GF-D8 (cell line): ENCODE results near the gene RTN4RL1.

Experiments
- DNase-seq: peaks from one replicate; lab custom pipeline; 2025; lab: John Stamatoyannopoulos, UW

RTN4RL1 gene

DNA sequence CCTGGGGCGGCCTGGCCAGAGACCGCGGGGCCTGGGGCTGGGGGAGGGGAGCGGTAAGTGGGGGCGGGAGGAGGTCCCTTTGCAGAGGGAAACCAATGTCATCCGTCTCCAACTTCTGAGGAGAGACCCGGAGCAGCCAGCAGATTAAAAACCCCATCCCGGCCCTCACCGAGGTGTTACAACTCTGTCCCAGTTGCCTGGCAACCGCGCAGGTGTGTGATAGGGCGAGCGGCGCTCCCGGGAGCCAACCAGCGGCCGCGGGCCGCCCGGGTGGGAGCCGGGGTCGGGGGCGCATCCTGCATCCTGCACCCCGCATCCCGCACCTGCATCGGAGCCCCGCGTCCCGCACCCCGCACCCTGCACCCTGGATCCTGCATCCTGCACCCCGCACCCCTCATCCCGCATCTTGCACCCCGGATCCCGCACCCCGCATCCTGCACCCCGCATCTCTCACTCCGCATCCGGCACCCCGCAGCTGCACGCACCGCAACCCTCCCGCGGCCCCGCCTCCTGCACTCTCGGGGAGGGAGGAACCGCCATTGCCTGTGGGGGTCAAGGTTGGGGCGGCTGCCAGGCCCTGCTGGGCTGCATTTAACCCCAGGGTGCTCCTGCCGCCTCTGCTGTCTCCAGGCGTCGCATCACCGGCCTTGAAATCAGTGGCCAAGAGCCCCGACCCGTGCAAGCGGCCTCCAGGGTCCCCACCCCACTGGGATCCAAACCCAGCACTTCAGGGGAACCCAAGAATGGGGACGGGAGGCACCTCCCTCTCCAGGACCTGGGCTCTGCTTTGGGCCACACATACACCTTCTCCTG lies 47.3 kb downstream of the RTN4RL1 start:
- no peak for DNase-seq

DNA sequence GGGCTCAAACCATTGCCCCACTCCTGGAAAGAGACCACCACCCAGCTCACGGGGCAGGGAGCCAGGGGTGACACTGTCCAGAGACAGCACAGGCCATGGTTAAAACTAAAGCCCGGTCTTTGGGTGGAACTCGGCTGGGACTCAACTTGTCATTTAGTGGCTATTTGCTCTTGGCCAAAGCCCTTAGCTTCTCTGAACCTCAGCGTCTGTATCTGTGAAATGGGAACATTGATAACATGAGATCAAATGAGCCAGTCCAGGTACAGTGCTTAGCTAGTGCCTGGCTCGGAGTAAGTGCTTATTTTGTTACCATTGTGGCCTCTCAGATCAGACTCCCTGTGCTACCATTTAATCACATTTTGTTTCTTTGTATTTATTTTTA lies 48.5 kb downstream of the RTN4RL1 start:
- no peak for DNase-seq

DNA sequence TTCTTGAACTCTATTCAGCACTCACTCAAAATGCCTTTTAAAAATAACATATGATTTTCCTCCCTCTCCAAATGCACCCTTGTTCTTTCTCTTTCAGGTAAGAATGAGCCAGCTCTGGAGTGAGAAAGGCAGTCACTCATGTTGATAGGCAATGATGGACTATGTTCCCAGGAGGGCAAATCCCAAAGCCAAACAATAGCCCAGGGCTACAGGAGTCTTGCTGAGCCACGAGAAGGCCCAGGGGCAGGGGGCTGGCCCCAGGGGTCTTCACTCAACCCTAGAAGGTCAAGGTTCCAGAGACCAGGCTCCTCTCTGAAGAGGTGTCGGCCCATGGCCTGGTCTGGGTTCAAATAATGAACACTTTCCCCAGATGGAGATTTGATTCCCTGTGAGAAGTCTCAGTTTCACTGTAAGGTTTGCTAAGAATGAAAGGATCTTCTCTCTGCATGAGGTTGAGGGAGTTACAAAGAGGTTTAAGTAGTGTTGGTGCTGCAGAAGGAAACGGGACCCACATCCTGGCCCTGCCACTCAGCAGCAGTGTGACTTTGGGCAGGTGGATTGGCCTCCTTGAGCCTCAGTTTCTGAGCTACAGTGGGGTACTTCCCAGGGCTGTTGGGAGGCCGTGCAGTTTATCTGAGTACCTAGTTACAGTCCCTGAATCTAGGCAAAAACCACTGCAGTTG lies 49.0 kb downstream of the RTN4RL1 start:
- no peak for DNase-seq

DNA sequence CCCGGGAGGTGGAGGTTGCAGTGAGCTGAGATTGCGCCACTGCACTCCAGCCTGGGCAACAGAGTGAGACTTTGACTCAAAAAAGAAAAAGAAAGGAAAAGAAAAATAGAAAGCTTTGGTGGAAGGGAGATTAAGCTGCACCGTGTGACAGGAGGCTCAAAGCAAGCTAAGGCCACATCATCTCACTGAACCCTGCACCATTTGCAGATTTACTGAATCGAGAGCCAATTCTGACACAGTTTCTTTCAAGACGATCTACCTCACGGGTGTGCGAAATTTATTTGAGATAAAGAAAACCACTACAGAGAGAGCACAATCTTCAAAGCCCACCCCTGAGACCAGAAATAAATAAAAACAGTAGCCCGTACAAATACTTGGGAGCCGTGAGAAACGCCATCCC lies 49.6 kb downstream of the RTN4RL1 start:
- no peak for DNase-seq

DNA sequence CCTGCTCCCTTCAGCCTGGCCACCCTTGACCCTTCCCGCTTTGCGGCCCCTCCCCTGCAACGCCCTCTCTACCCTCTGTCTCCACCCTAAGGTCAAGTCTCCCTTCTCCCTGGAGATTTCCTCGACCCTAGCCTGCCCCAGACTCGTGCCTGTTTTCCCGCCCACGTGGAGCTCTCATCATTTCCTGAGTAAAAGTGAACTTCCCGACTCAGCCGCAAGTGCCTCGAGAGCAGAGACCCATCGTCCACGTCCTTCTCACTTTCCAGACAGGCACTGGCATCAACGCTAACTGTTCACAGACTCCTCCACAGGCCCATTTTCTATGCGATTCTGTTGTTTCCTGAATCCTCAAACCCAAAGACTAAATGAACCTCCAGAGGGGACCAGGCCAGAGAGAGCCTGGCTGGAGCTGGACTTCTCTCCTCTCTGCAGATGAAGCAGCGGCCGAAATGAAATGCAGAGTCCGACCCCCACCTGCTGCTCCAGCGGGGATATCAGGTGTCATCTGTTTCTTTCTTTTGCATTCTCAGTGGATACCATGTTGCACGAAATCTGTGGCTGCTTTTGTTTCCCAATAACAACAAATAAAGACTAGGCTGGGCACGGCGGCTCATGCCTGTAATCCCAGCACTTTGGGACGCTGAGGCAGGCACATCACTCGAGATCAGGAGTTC lies 52.5 kb downstream of the RTN4RL1 start:
- DNase-seq, result no peak

DNA sequence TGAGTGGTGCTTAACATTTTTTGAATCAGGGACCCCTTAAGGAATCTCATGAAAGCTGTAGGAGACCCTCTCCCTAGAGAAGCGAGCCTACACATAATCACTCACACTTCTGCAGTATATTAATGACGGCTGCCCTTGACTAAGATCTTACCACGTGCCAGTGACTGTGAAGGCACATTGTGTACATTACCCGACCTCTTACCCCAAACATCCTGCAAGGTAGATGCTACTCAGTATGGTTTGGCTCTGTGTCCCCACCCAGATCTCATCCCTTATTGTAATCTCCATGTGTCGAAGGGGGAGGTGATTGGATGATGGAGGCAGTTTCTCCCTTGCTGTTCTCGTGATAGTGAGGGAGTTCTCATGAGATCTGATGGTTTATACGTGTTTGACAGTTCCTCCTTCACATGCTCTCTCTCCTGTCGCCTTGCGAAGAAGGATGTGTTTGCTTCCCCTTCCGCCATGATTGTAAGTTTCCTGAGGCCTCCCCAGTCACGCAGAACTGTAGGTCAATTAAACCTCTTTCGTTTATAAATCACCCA lies 54.2 kb downstream of the RTN4RL1 start:
- DNase-seq, result no peak

DNA sequence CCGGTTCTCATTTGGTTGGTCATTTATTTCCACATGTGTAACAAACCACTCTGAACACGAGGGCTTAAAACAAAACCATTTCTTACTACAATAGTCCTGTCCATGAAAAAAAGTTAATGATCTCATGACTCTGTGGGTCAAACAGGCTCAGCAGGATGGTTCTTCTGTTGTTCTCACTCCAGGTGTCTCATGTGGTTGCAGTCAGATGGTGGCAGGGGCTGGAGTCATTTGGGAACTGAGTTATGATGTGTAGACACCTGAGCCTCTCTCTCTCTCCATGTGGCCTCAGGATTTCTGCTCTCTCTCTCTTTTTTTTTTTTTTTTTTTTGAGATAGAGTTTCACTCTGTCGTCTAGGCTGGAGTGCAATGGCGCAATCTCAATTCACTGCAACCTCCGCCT lies 55.4 kb downstream of the RTN4RL1 start:
- DNase-seq, result no peak

DNA sequence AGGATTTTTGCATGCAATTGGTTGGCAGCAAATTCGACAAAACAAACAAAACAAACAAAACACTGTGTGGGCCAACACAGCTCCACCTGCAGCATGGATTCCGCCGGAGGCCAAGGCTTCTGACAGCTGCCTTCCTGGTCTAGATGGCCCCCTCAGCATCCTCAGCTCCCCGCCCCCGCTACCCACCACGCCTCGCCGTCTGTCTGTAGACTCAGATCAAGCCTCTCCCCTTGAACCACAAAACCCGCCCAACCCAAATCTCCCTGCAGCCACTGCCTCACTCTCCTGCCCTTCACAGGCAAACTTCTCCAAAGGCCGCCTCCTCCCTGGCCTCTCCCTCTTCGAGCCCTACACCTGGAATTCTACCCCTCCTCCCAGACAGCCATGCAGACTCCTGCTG lies 57.9 kb downstream of the RTN4RL1 start:
- no peak for DNase-seq

DNA sequence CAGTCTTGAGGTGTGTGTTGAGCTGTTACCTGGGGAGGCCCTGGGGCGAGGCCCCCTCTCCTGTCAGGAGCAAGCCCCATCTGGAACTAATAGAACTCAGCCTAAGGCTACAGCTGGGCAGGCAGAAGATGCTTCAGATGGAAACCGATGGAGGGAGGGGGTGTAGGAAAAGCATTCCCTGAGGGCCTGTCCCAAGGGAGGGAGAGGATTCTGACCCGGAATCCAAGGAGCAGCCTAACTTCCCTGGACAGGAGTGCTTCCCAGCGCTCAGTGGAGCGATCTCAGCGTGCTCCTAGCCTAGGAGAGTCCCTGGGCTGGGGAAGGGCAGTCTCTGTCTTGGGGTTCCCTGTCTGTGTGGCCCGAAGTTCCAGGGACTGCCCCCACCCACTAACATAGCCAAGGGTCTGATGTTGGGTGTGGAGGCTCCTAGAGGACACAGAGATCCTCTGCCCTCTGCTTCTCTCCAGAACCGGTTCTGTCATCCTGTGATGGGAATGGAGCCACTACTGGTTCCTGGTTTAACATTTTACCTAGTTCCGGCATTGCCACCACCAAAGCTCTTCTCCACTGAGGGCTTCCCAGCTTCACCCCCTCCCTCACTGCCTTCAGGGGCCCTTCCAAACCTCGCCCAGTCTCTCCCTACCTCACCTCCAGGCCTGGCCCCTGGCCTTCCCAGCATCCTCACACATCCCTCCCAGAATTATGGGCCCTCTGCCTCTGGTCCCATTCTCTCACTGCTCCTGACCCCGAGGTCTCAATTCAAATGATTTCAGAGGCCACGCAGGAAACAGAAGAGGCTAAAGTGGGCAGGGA lies 58.7 kb downstream of the RTN4RL1 start:
- no peak for DNase-seq

DNA sequence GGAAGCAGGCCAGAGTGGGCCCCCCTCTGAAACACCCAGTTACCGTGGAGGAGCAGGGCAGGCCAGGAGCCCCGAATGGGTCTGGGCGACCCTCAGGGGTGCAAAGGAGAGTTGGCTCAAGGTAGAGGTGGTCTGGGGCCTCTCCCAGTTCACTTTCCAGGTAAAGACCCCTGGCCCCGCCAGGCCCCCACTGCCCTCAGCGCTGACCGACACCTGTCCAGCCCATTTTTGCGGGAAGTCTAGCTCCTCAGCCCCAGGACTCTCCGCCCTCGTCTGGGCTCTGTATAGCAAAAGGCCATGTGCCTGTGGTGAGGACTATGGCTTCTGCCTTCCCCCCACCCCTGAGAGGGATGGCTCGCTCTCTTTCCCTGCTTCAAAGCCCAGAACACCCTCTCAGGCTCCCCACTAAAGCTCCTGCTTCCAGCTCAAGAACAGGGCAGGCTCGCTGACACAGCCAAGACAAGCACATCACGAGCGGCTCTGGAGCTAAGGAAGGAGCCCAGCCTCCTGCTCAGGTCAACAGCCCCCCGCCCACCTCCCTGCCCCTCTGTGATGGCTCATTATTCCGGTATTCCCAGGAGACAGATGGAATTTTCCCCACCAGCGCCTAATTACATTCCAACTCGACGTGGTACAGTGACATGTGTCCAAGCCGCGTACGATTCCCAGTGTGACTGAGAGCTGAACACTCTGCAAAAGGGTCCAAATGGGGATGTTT lies 59.4 kb downstream of the RTN4RL1 start:
- no peak for DNase-seq

DNA sequence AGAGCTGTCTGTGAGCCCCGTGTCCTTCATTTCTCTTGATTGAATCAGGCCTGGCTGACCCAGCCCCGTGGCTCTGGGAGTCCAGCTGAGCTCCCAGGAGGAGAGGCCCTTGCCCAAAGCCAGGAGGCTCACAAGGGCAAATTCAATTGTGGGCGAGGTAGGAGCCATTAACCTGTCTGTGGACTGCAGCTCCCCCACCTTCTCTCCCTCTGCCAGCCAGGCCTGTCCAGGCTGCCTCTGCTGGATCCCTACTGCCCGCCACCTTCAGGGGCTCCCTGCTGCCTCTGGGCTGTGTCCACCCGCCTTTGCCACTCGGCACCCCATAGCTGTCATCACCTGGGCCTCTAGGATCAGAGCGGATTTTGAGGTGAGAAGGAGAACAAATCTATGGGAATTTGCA lies 61.9 kb downstream of the RTN4RL1 start:
- DNase-seq, result no peak

DNA sequence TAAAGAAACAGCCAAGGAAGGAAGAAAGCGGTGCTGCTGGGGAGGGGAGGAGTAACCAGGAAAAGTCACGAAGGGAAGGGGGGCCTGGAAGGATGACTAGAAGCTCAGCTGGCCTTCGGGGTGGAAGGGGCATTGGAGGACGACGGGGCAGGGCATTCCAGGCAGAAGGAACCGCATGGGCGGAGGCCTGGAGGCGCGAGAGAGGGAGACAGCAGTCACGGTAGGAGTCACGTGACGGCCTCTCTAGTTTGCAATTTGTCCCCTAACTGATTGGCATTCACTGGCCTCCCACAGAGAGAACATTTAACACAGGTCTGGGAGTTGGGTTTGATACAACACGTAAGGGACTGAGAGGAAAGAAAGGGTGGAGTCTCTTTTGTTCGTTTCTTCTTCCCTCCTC lies 63.9 kb downstream of the RTN4RL1 start:
- no peak for DNase-seq

DNA sequence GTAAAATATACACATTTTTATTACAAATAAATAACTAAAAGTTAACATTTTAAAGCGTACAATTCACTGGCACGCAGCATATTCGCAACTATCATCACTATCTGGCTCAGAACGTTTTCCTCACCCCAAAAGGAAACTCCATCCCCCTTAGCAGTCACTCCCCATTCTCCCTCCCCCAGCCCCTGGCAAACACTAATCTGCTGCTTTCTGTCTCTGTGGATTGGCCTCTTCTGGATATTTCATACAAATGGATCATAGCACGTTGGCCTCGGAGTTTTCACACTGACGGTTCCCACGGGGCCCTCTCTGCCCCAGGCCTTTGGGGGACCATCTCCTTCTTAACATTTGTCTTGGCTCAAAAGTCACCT lies 64.6 kb downstream of the RTN4RL1 start:
- DNase-seq, result no peak

DNA sequence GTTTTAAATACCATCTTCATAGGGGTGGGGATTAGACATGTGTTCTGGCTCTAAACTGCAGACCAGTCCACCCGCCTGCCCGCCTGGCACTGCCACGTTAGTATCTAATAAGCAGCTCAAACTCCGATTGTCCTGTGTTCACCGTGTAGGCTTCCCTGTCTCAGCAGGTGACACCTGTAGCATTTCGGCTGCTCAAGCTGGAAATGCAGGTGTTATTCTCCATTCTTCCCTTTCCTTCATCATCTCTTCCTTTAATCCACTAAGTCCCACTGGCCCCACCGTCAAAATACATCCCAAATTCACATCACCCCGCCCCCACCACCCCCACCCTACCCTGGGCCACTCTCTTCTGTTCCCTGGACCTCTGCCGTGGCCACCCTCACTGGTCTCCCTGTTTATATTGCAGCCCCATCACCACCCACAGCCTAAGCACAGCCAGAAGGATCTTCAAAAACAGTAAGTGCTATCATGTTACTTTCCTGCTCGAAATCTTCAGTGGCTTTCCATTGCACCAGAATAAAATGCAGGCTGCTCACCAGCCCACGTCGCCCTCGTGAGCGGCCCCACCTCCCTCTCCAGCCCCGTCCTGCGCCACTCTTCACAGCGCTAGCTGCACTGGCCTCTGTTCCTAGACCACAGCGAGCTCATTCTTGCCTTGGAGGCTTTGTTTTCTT lies 65.1 kb downstream of the RTN4RL1 start:
- DNase-seq, result no peak

DNA sequence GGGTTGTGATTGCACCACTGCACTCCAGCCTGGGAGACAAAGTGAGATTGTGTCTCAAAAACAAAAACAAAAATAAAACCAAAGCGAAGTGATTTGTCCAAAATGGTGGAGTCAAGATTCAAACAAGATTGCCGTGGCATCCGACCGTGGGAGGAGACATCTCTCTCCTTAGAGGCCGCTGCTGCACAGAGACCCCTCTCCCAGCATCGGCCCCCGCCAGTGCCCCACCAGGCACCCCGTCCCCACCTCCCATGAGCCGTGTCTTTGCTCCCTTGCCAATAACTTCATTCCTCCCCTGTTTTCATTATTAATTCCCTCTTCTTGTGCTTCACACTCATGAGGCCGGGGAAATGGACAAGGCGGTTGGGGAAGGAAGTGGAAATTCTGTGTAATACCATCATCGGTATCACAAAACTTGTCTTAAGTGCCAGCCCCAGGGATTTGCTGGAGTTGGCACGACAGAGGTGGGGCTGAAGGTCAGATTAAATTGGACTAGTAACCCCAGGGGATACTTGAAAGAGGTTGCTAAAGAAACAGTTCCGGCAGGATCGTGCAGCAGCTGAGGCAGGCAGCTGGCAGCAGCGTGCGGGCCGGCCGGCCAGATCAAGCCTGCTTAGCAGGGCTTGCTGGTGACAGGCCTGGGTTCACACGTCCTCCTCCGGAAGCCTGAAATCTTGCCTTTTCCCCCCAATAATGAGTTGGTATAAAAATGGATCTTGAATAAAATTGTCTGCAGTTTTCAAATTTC lies 66.8 kb downstream of the RTN4RL1 start:
- DNase-seq, result peak; percentile 42

DNA sequence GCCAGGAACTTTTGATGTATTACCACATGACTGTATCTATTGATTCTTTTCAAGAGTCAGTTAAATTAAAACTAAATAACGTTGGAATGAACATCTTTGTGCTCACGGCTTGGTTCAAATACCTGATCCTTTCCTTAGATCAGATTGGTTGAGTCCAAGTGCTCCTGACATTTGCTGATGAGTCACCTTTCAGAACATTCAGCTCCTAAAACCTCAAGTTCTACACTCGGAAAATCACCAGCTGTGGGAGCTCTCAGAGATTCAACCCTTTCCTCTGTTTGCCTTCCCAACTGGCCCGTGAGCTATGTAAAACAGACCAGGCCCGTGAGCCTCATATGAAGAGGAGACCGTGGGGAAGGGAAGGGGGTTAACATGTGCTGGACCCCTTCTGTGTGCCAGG lies 68.1 kb downstream of the RTN4RL1 start:
- DNase-seq, result no peak

DNA sequence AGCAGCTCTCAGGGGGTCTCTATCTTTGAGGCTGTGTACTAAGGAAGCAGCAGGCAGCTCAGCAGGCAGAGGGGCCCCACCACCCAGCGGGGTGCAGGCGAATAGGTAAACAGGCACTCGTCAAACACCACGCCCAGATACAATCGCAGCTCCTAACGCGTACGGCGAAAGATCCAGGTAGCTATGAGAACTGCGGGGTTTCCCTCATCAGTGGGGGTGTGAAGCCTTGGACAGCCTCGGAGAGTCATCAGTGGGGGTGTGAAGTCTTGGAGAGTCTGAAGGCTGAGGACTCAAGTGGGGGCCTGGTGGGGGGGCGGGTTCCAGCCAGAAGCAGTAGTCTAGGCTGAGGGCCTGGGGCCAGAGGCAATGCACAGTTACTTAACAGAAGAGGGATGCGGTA lies 69.0 kb downstream of the RTN4RL1 start:
- DNase-seq, result no peak

DNA sequence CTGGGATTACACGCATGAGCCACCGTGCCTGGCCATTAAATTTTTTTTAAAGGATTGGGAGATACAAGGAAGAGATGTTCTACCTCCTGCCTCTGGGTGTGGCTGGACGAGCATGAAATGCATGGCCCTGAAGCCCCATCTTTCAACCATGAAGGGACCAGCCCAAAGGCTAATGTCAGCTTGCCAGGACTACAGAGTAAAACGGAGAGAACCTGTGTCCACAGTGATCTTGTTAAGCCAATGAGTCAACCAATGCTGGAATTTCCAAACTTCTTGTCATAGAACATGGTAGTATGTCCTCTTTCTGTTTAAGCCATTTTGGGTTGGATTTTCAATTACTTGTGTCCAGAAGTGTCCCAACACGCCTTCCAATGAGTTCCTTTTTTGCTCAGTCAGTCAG lies 71.3 kb downstream of the RTN4RL1 start:
- no peak for DNase-seq

DNA sequence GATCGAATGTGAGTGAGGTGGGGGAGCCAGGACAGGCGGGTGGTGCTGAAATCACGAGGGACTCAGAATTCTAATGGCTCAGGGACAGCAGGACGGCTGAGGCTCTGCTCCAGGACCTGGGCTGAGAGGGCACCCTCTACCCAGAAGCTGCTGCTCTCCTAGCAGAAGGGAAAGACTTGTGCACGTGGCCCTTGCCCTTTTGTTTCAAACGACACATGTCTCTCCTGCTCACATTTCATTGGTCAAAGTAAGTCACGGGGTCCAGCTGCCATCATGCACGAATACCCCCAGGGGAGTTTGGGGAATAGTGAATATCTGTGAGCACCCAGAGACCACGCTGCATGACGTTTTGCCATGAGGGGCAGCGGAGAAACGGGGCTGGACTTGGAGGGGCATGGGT lies 73.2 kb downstream of the RTN4RL1 start:
- no peak for DNase-seq

DNA sequence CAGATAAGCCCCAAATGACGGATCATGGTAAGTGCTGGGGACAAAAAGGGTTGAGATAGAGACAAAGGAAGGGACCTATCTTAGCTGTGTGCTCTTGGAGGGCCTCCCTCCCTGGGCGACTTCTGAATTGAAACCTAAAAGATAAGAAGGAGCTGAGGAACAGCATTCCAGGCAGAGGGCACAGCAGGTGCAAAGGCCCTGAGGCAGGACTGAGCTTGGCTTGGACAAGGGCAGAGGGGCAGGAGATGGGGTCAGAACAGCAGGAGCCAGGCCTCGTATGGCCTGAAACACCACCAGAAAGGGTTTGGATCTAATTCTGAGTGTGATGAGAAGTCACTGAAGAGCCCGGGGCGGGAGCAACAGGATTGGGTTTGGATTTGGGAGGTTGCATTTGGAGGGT lies 75.4 kb downstream of the RTN4RL1 start:
- DNase-seq, result no peak
